Stomach (tissue), 4 donors: Measurements from ENCODE around the gene SAPCD1.

Source experiments
- CTCF ChIP-seq, 7 experiments: fragments of 450-650 bp in 4 of 7; fragments of 200-600 bp in 3 of 7; sonication (generic) in 3 of 7; IDR thresholded peaks; one replicate each; pipeline ENCODE4 v1.5.1; 2016 to 2019; ENCODE audit warnings: antibody characterized with exemption in 7 of 7, control low read depth in 2 of 7, mild to moderate bottlenecking in 1 of 7
- EP300 ChIP-seq: sonication (generic); formaldehyde crosslinking; IDR thresholded peaks from one replicate; pipeline ENCODE4 v1.6.1; 2017; ENCODE audit warnings: antibody characterized with exemption
- POLR2AphosphoS5 ChIP-seq, 3 donors: sonication (generic); formaldehyde crosslinking; IDR thresholded peaks; one replicate each; pipeline ENCODE4 v1.6.1; 2016; ENCODE audit warnings: antibody characterized with exemption in 3 of 3

GRCh38 chr6:31728767-31729514, 33.5 kb upstream of the SAPCD1 start, which contains the start of gene DDAH2:
- TF ChIP-seq POLR2AphosphoS5 (IDR thresholded peaks at IDR 0.05) (no peak), EP300 (no peak), CTCF (IDR thresholded peaks at IDR 0.05) (peak in 3 of 7 experiments; percentile 29 to 69 (median 51))
